Fibroblast of lung (primary cell): ENCODE data around the gene CCDC106.

ENCODE experiments used
- EZH2 ChIP-seq: IDR thresholded peaks from 2 replicates; pipeline ENCODE4 v1.5.1; 2012; ENCODE audit warnings: low read length, control low read depth, mild to moderate bottlenecking; ENCODE audit errors: missing control alignments
- TF ChIP-seq, protein P1 (sequence below), 2 donors: IDR thresholded peaks in 1 of 2; conservative IDR thresholded peaks in 1 of 2; 1 replicate in 1 of 2; 2 replicates in 1 of 2; pipeline ENCODE4 v1.5.1; 2011 to 2012; ENCODE audit warnings: low read length in 2 of 2, control low read depth in 1 of 2, inconsistent platforms in 1 of 2, low read depth in 1 of 2, mild to moderate bottlenecking in 1 of 2

- TF ChIP-seq, protein P1, sequence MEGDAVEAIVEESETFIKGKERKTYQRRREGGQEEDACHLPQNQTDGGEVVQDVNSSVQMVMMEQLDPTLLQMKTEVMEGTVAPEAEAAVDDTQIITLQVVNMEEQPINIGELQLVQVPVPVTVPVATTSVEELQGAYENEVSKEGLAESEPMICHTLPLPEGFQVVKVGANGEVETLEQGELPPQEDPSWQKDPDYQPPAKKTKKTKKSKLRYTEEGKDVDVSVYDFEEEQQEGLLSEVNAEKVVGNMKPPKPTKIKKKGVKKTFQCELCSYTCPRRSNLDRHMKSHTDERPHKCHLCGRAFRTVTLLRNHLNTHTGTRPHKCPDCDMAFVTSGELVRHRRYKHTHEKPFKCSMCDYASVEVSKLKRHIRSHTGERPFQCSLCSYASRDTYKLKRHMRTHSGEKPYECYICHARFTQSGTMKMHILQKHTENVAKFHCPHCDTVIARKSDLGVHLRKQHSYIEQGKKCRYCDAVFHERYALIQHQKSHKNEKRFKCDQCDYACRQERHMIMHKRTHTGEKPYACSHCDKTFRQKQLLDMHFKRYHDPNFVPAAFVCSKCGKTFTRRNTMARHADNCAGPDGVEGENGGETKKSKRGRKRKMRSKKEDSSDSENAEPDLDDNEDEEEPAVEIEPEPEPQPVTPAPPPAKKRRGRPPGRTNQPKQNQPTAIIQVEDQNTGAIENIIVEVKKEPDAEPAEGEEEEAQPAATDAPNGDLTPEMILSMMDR (conservative IDR thresholded peaks at IDR 0.05 in 1 of 2, IDR thresholded peaks at IDR 0.05 in 1 of 2; ENCODE audit: low read depth in 1 of 2, low read length in 2 of 2), result no peak
- no peak for TF ChIP-seq EZH2
Observed at GRCh38 chr19:55624109-55625003, 23.7 kb upstream of the CCDC106 start, which contains the start of gene ZNF784.
